Fibroblast of lung (primary cell): ENCODE results near the gene HBS1L. TPM values are rescaled to one million over a fixed set of nuclear protein-coding genes. Genes with fewer than 3 reads are reported as not detected.

Experiments
- DNase-seq, 2 donors: peaks; one replicate each; pipeline versions ENCODE4 v3.0.0 to v3.0.0-alpha.2; 2010; ENCODE audit warnings: low read depth in 2 of 2
- H2AFZ ChIP-seq: 2 replicates; pipeline ENCODE4 v1.5.1; 2012; ENCODE audit warnings: low read length, control low read depth, inconsistent platforms
- H3K27ac ChIP-seq: 2 replicates; pipeline ENCODE4 v1.5.1; 2011; ENCODE audit warnings: low read length, control low read depth; ENCODE audit not compliant: insufficient read depth
- H3K27me3 ChIP-seq: 2 replicates; pipeline ENCODE4 v1.5.1; 2011; ENCODE audit warnings: mild to moderate bottlenecking, low read length; ENCODE audit not compliant: control insufficient read depth, insufficient read depth
- H3K36me3 ChIP-seq: 2 replicates; pipeline ENCODE4 v1.5.1; 2011; ENCODE audit warnings: low read length; ENCODE audit not compliant: control insufficient read depth, insufficient read depth
- H3K4me1 ChIP-seq: 2 replicates; pipeline ENCODE4 v1.5.1; 2011; ENCODE audit warnings: low read length; ENCODE audit not compliant: control insufficient read depth, insufficient read depth; ENCODE audit errors: extremely low read depth
- H3K4me2 ChIP-seq: 2 replicates; pipeline ENCODE4 v1.5.1; 2011; ENCODE audit warnings: low read length, control low read depth; ENCODE audit not compliant: insufficient read depth; ENCODE audit errors: extremely low read depth
- H3K4me3 ChIP-seq, 4 experiments: fragments of 200-600 bp in 1 of 4; sonication (generic) in 1 of 4; replicated peaks in 1 of 4; 2 replicates each; pipeline ENCODE4 v1.5.1; 2011 to 2016; ENCODE audit warnings: low read length in 4 of 4, low read depth in 3 of 4, mild to moderate bottlenecking in 3 of 4, control low read depth in 2 of 4, inconsistent platforms in 1 of 4, mixed read lengths in 1 of 4; ENCODE audit not compliant: insufficient read depth in 1 of 4; ENCODE audit errors: control extremely low read depth in 1 of 4
- H3K79me2 ChIP-seq: 2 replicates; pipeline ENCODE4 v1.5.1; 2012; ENCODE audit warnings: mild to moderate bottlenecking, low read length, inconsistent platforms; ENCODE audit not compliant: control insufficient read depth, insufficient read depth
- H3K9ac ChIP-seq: 2 replicates; pipeline ENCODE4 v1.5.1; 2011; ENCODE audit warnings: mild to moderate bottlenecking, low read length, control low read depth; ENCODE audit not compliant: insufficient read depth
- H3K9me3 ChIP-seq: 2 replicates; pipeline ENCODE4 v1.5.1; 2012; ENCODE audit warnings: low read depth, low read length; ENCODE audit not compliant: control insufficient read depth, insufficient read depth
- H4K20me1 ChIP-seq: 2 replicates; pipeline ENCODE4 v1.5.1; 2011; ENCODE audit warnings: low read length; ENCODE audit not compliant: control insufficient read depth, insufficient read depth; ENCODE audit errors: extremely low read depth
- CTCF ChIP-seq, 2 donors: IDR thresholded peaks in 1 of 2; conservative IDR thresholded peaks in 1 of 2; 1 replicate in 1 of 2; 2 replicates in 1 of 2; pipeline ENCODE4 v1.5.1; 2011 to 2012; ENCODE audit warnings: low read length in 2 of 2, control low read depth in 1 of 2, inconsistent platforms in 1 of 2, low read depth in 1 of 2, mild to moderate bottlenecking in 1 of 2
- EZH2 ChIP-seq: IDR thresholded peaks from 2 replicates; pipeline ENCODE4 v1.5.1; 2012; ENCODE audit warnings: low read length, control low read depth, mild to moderate bottlenecking; ENCODE audit errors: missing control alignments
- polyA plus RNA-seq, 2 donors: library from polyadenylated mRNA; depleted of rRNA in 1 of 2; stranded (reverse) in 1 of 2; unstranded in 1 of 2; fragments of >200 nt; gene quantifications; 2 replicates each; pipeline ENCODE4 v1.2.1, GENCODE V29; 2011 to 2012; ENCODE audit warnings: missing spikeins in 1 of 2
- total RNA-seq: library from RNA; depleted of rRNA; stranded (reverse); fragments of >200 nt; gene quantifications from 2 replicates; pipeline ENCODE4 v1.2.1, GENCODE V29; 2014

The HBS1L gene
- total and polyA plus RNA-seq, 2 donors (not counting 1 experiment from before 2014, with no cell fraction given) = 106 to 118 TPM

- H3K9ac ChIP-seq = no peak overlapping the region
- H3K27me3 ChIP-seq = no peaks in the 10 kb centered on the region
- no peaks in the 10 kb centered on the region for H3K9me3 ChIP-seq
- H3K79me2 ChIP-seq = peaks cover 30% of the 10 kb centered on the region
- TF ChIP-seq CTCF (conservative IDR thresholded peaks at IDR 0.05 in 1 of 2, IDR thresholded peaks at IDR 0.05 in 1 of 2; ENCODE audit: low read depth in 1 of 2, low read length in 2 of 2) (no peak), EZH2 (no peak)
- H3K4me2 ChIP-seq = no peak overlapping the region
- no peak overlapping the region for H3K27ac ChIP-seq
- no peak overlapping the region for H2AFZ ChIP-seq
- no peaks in the 10 kb centered on the region for H3K36me3 ChIP-seq
- no peak overlapping the region for H3K4me3 ChIP-seq
- no peak for DNase-seq
- no peaks in the 10 kb centered on the region for H4K20me1 ChIP-seq
- H3K4me1 ChIP-seq = peaks cover 6% of the 10 kb centered on the region
Observed at GRCh38 chr6:135056632-135057031, 2.0 kb upstream of the HBS1L start.

- H4K20me1 ChIP-seq = no peaks in the 10 kb centered on the region
- peaks cover 6% of the 10 kb centered on the region for H3K4me1 ChIP-seq
- no peaks in the 10 kb centered on the region for H3K27me3 ChIP-seq
- H2AFZ ChIP-seq = peak overlapping the region; percentile 57
- H3K27ac ChIP-seq = peak overlapping the region; percentile 85
- H3K4me3 ChIP-seq = peak overlapping the region; percentile 67 to 93 (median 70)
- H3K79me2 ChIP-seq = peaks cover 48% of the 10 kb centered on the region
- TF ChIP-seq EZH2 (no peak), CTCF (conservative IDR thresholded peaks at IDR 0.05 in 1 of 2, IDR thresholded peaks at IDR 0.05 in 1 of 2; ENCODE audit: low read depth in 1 of 2, low read length in 2 of 2) (no peak)
- DNase-seq = peak in 1 of 2 donors; percentile 22
- peak overlapping the region; percentile 75 for H3K9ac ChIP-seq
- no peaks in the 10 kb centered on the region for H3K9me3 ChIP-seq
- peak overlapping the region; percentile 94 for H3K4me2 ChIP-seq
- H3K36me3 ChIP-seq = no peaks in the 10 kb centered on the region
Observed at GRCh38 chr6:135054226-135054568, 425 bp downstream of the HBS1L start.

GRCh38 chr6:135053406-135053805 lies 1.2 kb downstream of the HBS1L start:
- Histone ChIP-seq H3K27ac (no peak overlapping the region), H3K9ac (no peak overlapping the region)

More at GRCh38 chr6:135053406-135053805, 1.2 kb downstream of the HBS1L start:
- Histone ChIP-seq H3K4me1 (peaks cover 6% of the 10 kb centered on the region), H3K27me3 (no peaks in the 10 kb centered on the region), H2AFZ (no peak overlapping the region), H3K9me3 (no peaks in the 10 kb centered on the region), H3K36me3 (peaks cover 2% of the 10 kb centered on the region), H3K4me3 (peak overlapping the region; percentile 67 to 93 (median 70)), H3K79me2 (peaks cover 52% of the 10 kb centered on the region), H3K4me2 (peak overlapping the region; percentile 94), H4K20me1 (no peaks in the 10 kb centered on the region)
- no peak for DNase-seq
- TF ChIP-seq EZH2 = no peak
- no peak for TF ChIP-seq CTCF (conservative IDR thresholded peaks at IDR 0.05 in 1 of 2, IDR thresholded peaks at IDR 0.05 in 1 of 2; ENCODE audit: low read depth in 1 of 2, low read length in 2 of 2)
